Measurements from ENCODE around the gene ZNF487. TPM values are rescaled to one million over a fixed set of nuclear protein-coding genes. Genes with fewer than 3 reads are reported as not detected.

Gene ZNF487
- total and polyA plus RNA-seq, 2 of the 13 experiments (the other 11 are each of a cell fraction or from before 2014, with no cell fraction given), result 7.4 to 8.8 TPM

GRCh38 chr10:43396061-43396927 is 40.6 kb upstream of the ZNF487 start (continued):
- TF ChIP-seq ZSCAN29 (CRISPR knock-in tag; conservative IDR thresholded peaks at IDR 0.05), result no peak
- TF ChIP-seq GFI1 (CRISPR knock-in tag; IDR thresholded peaks at IDR 0.05; ENCODE audit: borderline replicate concordance), result 0 out of 2 replicates have a peak, but pooled peaks have one; percentile 19
- peak; percentile 91 for TF ChIP-seq ZNF430 (CRISPR knock-in tag; IDR thresholded peaks at IDR 0.05)
- peak; percentile 72; the same call in 1 of the 2 replicates for TF ChIP-seq ETV5 (CRISPR knock-in tag; IDR thresholded peaks at IDR 0.05; ENCODE audit: borderline replicate concordance)
- 0 out of 2 replicates have a peak, but pooled peaks have one; percentile 68 for TF ChIP-seq FOXM1 (CRISPR knock-in tag; IDR thresholded peaks at IDR 0.05)
- no peak for TF ChIP-seq ZFP36L1 (CRISPR knock-in tag; IDR thresholded peaks at IDR 0.05)
- TF ChIP-seq ZNF766 (CRISPR knock-in tag; IDR thresholded peaks at IDR 0.05; ENCODE audit: borderline replicate concordance), result peak; percentile 62; the same call in 1 of the 2 replicates
- TF ChIP-seq CBX5 (CRISPR knock-in tag; IDR thresholded peaks at IDR 0.05; ENCODE audit: borderline replicate concordance), result no peak
- TF ChIP-seq KDM1A (CRISPR knock-in tag; IDR thresholded peaks at IDR 0.05), result no peak
- no peak for TF ChIP-seq STAT5B (CRISPR knock-in tag; IDR thresholded peaks at IDR 0.05)
- TF ChIP-seq KLF15 (CRISPR knock-in tag; IDR thresholded peaks at IDR 0.05; ENCODE audit: borderline replicate concordance), result no peak
- TF ChIP-seq RFXAP (CRISPR knock-in tag; IDR thresholded peaks at IDR 0.05; ENCODE audit: borderline replicate concordance), result peak; percentile 39; the same call in 1 of the 2 replicates
- no peak; the same call in 1 of the 2 replicates for TF ChIP-seq ZNF160 (CRISPR knock-in tag; IDR thresholded peaks at IDR 0.05)
- peak; percentile 61; the same call in 1 of the 2 replicates for TF ChIP-seq ZNF709 (CRISPR knock-in tag; IDR thresholded peaks at IDR 0.05)
- peak; percentile 43 for TF ChIP-seq NAIF1 (CRISPR knock-in tag; IDR thresholded peaks at IDR 0.05; ENCODE audit: borderline replicate concordance)
- no peak for TF ChIP-seq ZFP1 (CRISPR knock-in tag; IDR thresholded peaks at IDR 0.05)
- TF ChIP-seq PHB2 (IDR thresholded peaks at IDR 0.05; ENCODE audit: partially characterized antibody), result no peak
- TF ChIP-seq ZMAT3 (CRISPR knock-in tag; conservative IDR thresholded peaks at IDR 0.05), result no peak
- TF ChIP-seq, protein P1, sequence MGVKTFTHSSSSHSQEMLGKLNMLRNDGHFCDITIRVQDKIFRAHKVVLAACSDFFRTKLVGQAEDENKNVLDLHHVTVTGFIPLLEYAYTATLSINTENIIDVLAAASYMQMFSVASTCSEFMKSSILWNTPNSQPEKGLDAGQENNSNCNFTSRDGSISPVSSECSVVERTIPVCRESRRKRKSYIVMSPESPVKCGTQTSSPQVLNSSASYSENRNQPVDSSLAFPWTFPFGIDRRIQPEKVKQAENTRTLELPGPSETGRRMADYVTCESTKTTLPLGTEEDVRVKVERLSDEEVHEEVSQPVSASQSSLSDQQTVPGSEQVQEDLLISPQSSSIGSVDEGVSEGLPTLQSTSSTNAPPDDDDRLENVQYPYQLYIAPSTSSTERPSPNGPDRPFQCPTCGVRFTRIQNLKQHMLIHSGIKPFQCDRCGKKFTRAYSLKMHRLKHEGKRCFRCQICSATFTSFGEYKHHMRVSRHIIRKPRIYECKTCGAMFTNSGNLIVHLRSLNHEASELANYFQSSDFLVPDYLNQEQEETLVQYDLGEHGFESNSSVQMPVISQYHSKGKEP (CRISPR knock-in tag; IDR thresholded peaks at IDR 0.05), result no peak
- TF ChIP-seq KDM4B (CRISPR knock-in tag; IDR thresholded peaks at IDR 0.05), result no peak
- no peak for TF ChIP-seq ZNF597 (CRISPR knock-in tag; IDR thresholded peaks at IDR 0.05)
- no peak for TF ChIP-seq EP300 (IDR thresholded peaks at IDR 0.05; ENCODE audit: low read depth in 2 of 2, low read length in 2 of 2)
- TF ChIP-seq EP300 (CRISPR knock-in tag; IDR thresholded peaks at IDR 0.05; ENCODE audit: borderline replicate concordance), result 0 out of 2 replicates have a peak, but pooled peaks have one; percentile 19
- TF ChIP-seq, protein P2, sequence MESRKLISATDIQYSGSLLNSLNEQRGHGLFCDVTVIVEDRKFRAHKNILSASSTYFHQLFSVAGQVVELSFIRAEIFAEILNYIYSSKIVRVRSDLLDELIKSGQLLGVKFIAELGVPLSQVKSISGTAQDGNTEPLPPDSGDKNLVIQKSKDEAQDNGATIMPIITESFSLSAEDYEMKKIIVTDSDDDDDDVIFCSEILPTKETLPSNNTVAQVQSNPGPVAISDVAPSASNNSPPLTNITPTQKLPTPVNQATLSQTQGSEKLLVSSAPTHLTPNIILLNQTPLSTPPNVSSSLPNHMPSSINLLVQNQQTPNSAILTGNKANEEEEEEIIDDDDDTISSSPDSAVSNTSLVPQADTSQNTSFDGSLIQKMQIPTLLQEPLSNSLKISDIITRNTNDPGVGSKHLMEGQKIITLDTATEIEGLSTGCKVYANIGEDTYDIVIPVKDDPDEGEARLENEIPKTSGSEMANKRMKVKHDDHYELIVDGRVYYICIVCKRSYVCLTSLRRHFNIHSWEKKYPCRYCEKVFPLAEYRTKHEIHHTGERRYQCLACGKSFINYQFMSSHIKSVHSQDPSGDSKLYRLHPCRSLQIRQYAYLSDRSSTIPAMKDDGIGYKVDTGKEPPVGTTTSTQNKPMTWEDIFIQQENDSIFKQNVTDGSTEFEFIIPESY (CRISPR knock-in tag; IDR thresholded peaks at IDR 0.05), result no peak
- peak; percentile 98 for TF ChIP-seq RBM22 (optimal IDR thresholded peaks at IDR 0.05; ENCODE audit: low read length)
- 0 out of 2 replicates have a peak, but pooled peaks have one; percentile 34 for TF ChIP-seq HNRNPL (IDR thresholded peaks at IDR 0.05; ENCODE audit: low read depth, low read length)
- no peak for TF ChIP-seq PAWR (CRISPR knock-in tag; IDR thresholded peaks at IDR 0.05; ENCODE audit: borderline replicate concordance)

All from HepG2 (cell line).